Measurements from ENCODE around the gene THAP11.
"Not testable (repeated sequence)": the region's sequence is repeated elsewhere in the genome, so short reads cannot be mapped to it uniquely, and the experiment has no call there.

Gene THAP11

GRCh38 chr16:67837811-67838210 is 4.3 kb upstream of the THAP11 start:
- no peak for DNase-seq

- no peak for DNase-seq
Observed at GRCh38 chr16:67841198-67841815, 813 bp upstream of the THAP11 start.

GRCh38 chr16:67842509-67843342 is 606 bp downstream of the THAP11 start:
- no peak for DNase-seq

- no peak for DNase-seq
Observed at GRCh38 chr16:67843343-67843765, 1.2 kb downstream of the THAP11 start.

GRCh38 chr16:67844497-67844896 is 2.4 kb downstream of the THAP11 start:
- DNase-seq, result no peak

- DNase-seq, result no peak
Observed at GRCh38 chr16:67845291-67846062, 3.4 kb downstream of the THAP11 start.

GRCh38 chr16:67846063-67846319 is 3.9 kb downstream of the THAP11 start:
- no peak for DNase-seq

GRCh38 chr16:67846320-67847063 is 4.4 kb downstream of the THAP11 start, which contains the start of gene NUTF2:
TSS of gene NUTF2 (plus strand) at chr16:67846933. CDS start at chr16:67865131, 18,198 bp downstream.
- DNase-seq, result peak; percentile 93

- no peak for DNase-seq
Observed at GRCh38 chr16:67847064-67847861, 5.1 kb downstream of the THAP11 start, which contains the start of gene CENPT. TSS of gene CENPT (minus strand) at chr16:67847693. CDS start at chr16:67833859, 13,834 bp downstream.

- no peak for DNase-seq
Observed at GRCh38 chr16:67848118-67848517, 6.0 kb downstream of the THAP11 start.

- DNase-seq, result no peak
Observed at GRCh38 chr16:67853670-67854069, 11.6 kb downstream of the THAP11 start.

- no peak for DNase-seq
Observed at GRCh38 chr16:67855789-67856188, 13.7 kb downstream of the THAP11 start.

- no peak for DNase-seq
Observed at GRCh38 chr16:67856927-67857546, 14.9 kb downstream of the THAP11 start.

- DNase-seq, result no peak
Observed at GRCh38 chr16:67857547-67858233, 15.6 kb downstream of the THAP11 start.

GRCh38 chr16:67858500-67858899 is 16.4 kb downstream of the THAP11 start:
- no peak for DNase-seq

GRCh38 chr16:67860589-67861398 is 18.7 kb downstream of the THAP11 start:
- no peak for DNase-seq

- DNase-seq, result no peak
Observed at GRCh38 chr16:67861877-67862276, 19.8 kb downstream of the THAP11 start.

- DNase-seq, result no peak
Observed at GRCh38 chr16:67862623-67863583, 20.8 kb downstream of the THAP11 start.

- not testable (repeated sequence) for DNase-seq
Observed at GRCh38 chr16:67864044-67864443, 21.9 kb downstream of the THAP11 start.

All from NCI-H524 treated with DMSO at 0.1 percent for 48 hours (cell line).